SU-DHL-6 (cell line): Measurements from ENCODE around the gene MPC1.

Experiments
- H2AFZ ChIP-seq: fragments of 200-600 bp; sonication (generic); 2 replicates; pipeline ENCODE4 v1.6.1; 2014; ENCODE audit warnings: low read depth, mild to moderate bottlenecking, moderate library complexity, mixed read lengths, antibody characterized with exemption, low read length; ENCODE audit not compliant: severe bottlenecking
- H3F3A ChIP-seq: fragments of 200-600 bp; shearing (Covaris generic); 2 replicates; pipeline ENCODE4 v1.6.0; 2016; ENCODE audit warnings: antibody characterized with exemption, mild to moderate bottlenecking; ENCODE audit not compliant: insufficient read depth
- H3K27ac ChIP-seq: fragments of 200-600 bp; sonication (generic); 2 replicates; pipeline ENCODE4 v1.5.1; 2016; ENCODE audit warnings: low read depth, mild to moderate bottlenecking, low read length, moderate library complexity, mixed read lengths
- H3K27me3 ChIP-seq: fragments of 200-600 bp; sonication (generic), shearing (Covaris generic); 2 replicates; pipeline ENCODE4 v1.6.0; 2014; ENCODE audit warnings: mild to moderate bottlenecking, low read length
- H3K36me3 ChIP-seq: fragments of 200-600 bp; sonication (generic); 2 replicates; pipeline ENCODE4 v1.6.1; 2014; ENCODE audit warnings: mild to moderate bottlenecking, low read length, mixed read lengths
- H3K4me2 ChIP-seq: fragments of 300-600, 200-600 bp; shearing (Covaris generic), sonication (generic); 2 replicates; pipeline ENCODE4 v1.6.0; 2014; ENCODE audit warnings: low read length, low read depth, mild to moderate bottlenecking; ENCODE audit not compliant: poor library complexity, severe bottlenecking
- H3K4me3 ChIP-seq: fragments of 200-600 bp; sonication (generic); 2 replicates; pipeline ENCODE4 v1.5.1; 2014; ENCODE audit warnings: antibody characterized with exemption, low read length, mild to moderate bottlenecking, mixed read lengths; ENCODE audit not compliant: insufficient read depth, poor library complexity, severe bottlenecking
- H3K79me2 ChIP-seq: fragments of 200-600 bp; sonication (generic); 2 replicates; pipeline ENCODE4 v1.6.1; 2014; ENCODE audit warnings: mild to moderate bottlenecking, low read length, moderate library complexity; ENCODE audit not compliant: insufficient read depth
- H3K9ac ChIP-seq: fragments of 200-600 bp; sonication (generic); 2 replicates; pipeline ENCODE4 v1.7.0; 2014; ENCODE audit warnings: mild to moderate bottlenecking, low read length
- H3K9me2 ChIP-seq: fragments of 200-600 bp; sonication (generic); replicated peaks from 2 replicates; pipeline ENCODE4 v1.6.1; 2014; ENCODE audit warnings: low read length; ENCODE audit not compliant: insufficient read depth
- H3K9me3 ChIP-seq: fragments of 200-600 bp; sonication (generic); 2 replicates; pipeline ENCODE4 v1.6.1; 2014; ENCODE audit warnings: low read length, mixed read lengths; ENCODE audit not compliant: insufficient read depth
- H4K20me1 ChIP-seq: fragments of 200-600 bp; sonication (generic); 2 replicates; pipeline ENCODE4 v1.6.1; 2014; ENCODE audit warnings: low read depth, mild to moderate bottlenecking, antibody characterized with exemption, low read length, moderate library complexity, mixed read lengths
- CTCF ChIP-seq: fragments of 200-600 bp; sonication (generic); IDR thresholded peaks from one replicate; pipeline ENCODE4 v1.5.1; 2017; ENCODE audit warnings: antibody characterized with exemption, mild to moderate bottlenecking, low read length, moderate library complexity; ENCODE audit not compliant: insufficient read depth, poor library complexity, severe bottlenecking
- EZH2phosphoT487 ChIP-seq: fragments of 200-600 bp; sonication (generic), shearing (Covaris generic); conservative IDR thresholded peaks from 2 replicates; pipeline ENCODE4 v1.6.1; 2018; ENCODE audit warnings: mild to moderate bottlenecking, antibody characterized with exemption, low read length, moderate library complexity, mixed read lengths

MPC1 gene

GRCh38 chr6:166382933-166383801 lies at the start of gene MPC1:
Gene MPC1, minus strand, starts transcription at chr6:166382940. Its CDS starts 64 bp downstream, at chr6:166382876.
- Histone ChIP-seq H3K79me2 (no peaks in the 10 kb centered on the region), H3K27ac (peak within 1 kb of the TSS; percentile 57), H3K4me3 (peak within 1 kb of the TSS; percentile 96), H3K4me2 (peak within 1 kb of the TSS; percentile 81), H3K36me3 (no peaks in the 10 kb centered on the region), H3K9ac (peak within 1 kb of the TSS; percentile 76), H4K20me1 (no peaks in the 10 kb centered on the region), H3K27me3 (no peaks in the 10 kb centered on the region), H3K9me2 (no peaks in the 10 kb centered on the region), H2AFZ (peak within 1 kb of the TSS; percentile 96), H3K9me3 (no peaks in the 10 kb centered on the region), H3F3A (no peaks in the 10 kb centered on the region; the same call in 1 of the 2 replicates)
- no peak for TF ChIP-seq CTCF
- no peak for TF ChIP-seq EZH2phosphoT487

GRCh38 chr6:166430269-166430668 lies 47.5 kb upstream of the MPC1 start:
- Histone ChIP-seq H3F3A (no peaks in the 10 kb centered on the region), H3K9me2 (no peaks in the 10 kb centered on the region), H3K9ac (no peak overlapping the region), H3K9me3 (no peaks in the 10 kb centered on the region), H3K36me3 (no peaks in the 10 kb centered on the region), H3K4me3 (no peak overlapping the region), H3K27ac (no peak overlapping the region), H3K79me2 (no peaks in the 10 kb centered on the region), H4K20me1 (no peaks in the 10 kb centered on the region), H3K27me3 (no peaks in the 10 kb centered on the region), H2AFZ (no peak overlapping the region), H3K4me2 (no peak overlapping the region)
- TF ChIP-seq CTCF (no peak), EZH2phosphoT487 (no peak)

- H3K36me3 ChIP-seq, result no peaks in the 10 kb centered on the region
- H3K9me2 ChIP-seq, result no peaks in the 10 kb centered on the region
- TF ChIP-seq EZH2phosphoT487 (no peak), CTCF (no peak)
- no peaks in the 10 kb centered on the region for H3K79me2 ChIP-seq
- no peak overlapping the region for H3K4me2 ChIP-seq
- no peaks in the 10 kb centered on the region for H3K9me3 ChIP-seq
- H4K20me1 ChIP-seq, result no peaks in the 10 kb centered on the region
- H3K9ac ChIP-seq, result no peak overlapping the region
- H3K27me3 ChIP-seq, result no peaks in the 10 kb centered on the region
- no peak overlapping the region for H2AFZ ChIP-seq
- no peak overlapping the region for H3K27ac ChIP-seq
- no peaks in the 10 kb centered on the region for H3F3A ChIP-seq
- H3K4me3 ChIP-seq, result no peak overlapping the region
Measured at GRCh38 chr6:166424431-166424830, 41.7 kb upstream of the MPC1 start.
